H7 (cell line): Measurements from ENCODE around the gene LIMS2. TPM values are rescaled to one million over a fixed set of nuclear protein-coding genes. Genes with fewer than 3 reads are reported as not detected.
A peak's percentile ranks its signal among the peaks of the same experiment; 100 is the strongest.

Source experiments
- DNase-seq: peaks from one replicate; pipeline ENCODE4 v3.0.0; 2012
- H3K27me3 ChIP-seq: 2 replicates; pipeline ENCODE4 v1.6.0; 2011; ENCODE audit warnings: mild to moderate bottlenecking, low read length; ENCODE audit not compliant: control insufficient read depth, insufficient read depth
- H3K36me3 ChIP-seq: replicated peaks from 2 replicates; pipeline ENCODE4 v1.5.1; 2011; ENCODE audit warnings: low read length; ENCODE audit not compliant: control insufficient read depth, insufficient read depth
- H3K4me3 ChIP-seq: 2 replicates; pipeline ENCODE4 v1.5.1; 2011; ENCODE audit warnings: low read depth, mild to moderate bottlenecking, control low read depth, low read length, moderate library complexity; ENCODE audit not compliant: insufficient read depth
- total RNA-seq: library from RNA; depleted of rRNA; stranded (reverse); fragments of >200 nt; shearing (Covaris generic); gene quantifications from 2 replicates; pipeline ENCODE4 v1.2.3, GENCODE V29; 2014

Gene LIMS2
- total RNA-seq, 1 experiment from 2014 or later = 1.4 TPM

DNA sequence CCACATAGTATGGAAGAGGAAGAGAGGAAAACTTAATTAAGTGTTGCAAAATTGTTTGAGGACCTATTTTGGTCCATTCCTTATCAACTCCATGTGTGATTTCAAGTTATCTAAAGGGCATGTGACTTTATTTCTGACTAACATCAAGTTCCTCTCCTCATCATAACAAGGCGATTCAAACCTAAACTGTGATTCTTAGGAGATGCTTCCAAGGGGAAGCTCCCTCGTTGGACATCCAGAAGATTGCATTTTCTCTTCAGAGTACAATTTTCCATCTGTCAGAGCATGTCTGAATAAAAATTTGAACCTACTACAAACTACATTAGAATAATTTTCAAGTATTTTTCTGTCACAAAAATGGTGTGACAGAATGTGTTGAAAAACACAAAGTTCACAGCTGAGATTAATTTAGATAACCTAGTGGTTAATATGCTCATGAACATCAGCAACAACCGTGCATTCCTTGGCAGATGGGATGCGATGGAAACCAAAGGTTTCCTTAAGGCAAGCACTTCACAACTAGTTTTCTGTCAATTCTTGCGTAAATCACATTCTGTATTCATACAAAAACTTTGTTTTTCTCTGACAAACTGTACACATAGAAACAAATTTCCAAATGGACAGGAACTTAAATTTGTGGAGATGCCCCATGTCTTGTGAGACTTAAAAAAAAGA, 30.2 kb upstream of the LIMS2 start:
- Histone ChIP-seq H3K4me3 (no peak overlapping the region), H3K27me3 (no peaks in the 10 kb centered on the region), H3K36me3 (peaks cover 24% of the 10 kb centered on the region)
- DNase-seq = no peak

DNA sequence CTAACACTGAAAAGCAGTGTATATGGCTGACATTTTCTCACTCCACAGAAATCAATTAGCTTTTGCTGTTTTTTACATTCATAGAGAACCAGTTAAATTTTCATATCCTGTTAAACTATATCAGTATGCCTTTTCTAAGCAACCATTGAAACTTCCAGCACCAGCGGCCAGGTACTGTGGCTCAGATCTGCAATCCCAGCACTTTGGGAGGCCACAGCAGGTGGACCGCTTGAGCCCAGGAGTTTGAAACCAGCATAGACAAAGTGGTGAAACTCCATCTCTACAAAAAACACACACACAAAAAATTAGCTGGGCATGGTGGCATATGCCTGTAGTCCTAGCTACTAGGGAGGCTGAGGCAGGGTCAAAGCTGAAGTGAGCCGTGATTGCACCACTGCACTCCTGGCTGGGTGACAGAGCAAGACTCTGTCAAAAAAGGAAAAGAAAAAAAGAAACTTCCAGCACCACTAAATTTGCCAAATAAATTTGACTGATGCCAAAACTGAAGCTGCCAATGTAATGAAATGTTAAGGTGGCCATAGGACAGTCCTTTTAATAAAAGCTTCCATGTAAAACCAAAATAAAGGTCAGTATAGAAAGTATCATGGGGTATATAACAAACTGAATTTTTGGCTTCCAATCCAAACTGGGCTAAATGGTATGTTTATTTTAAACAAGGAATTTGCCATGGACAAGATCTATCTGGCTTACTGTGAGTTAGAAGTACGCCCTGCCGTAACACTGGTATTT, 29.5 kb upstream of the LIMS2 start:
- H3K36me3 ChIP-seq = peaks cover 21% of the 10 kb centered on the region
- H3K4me3 ChIP-seq = no peak overlapping the region
- DNase-seq = no peak
- no peaks in the 10 kb centered on the region for H3K27me3 ChIP-seq

DNA sequence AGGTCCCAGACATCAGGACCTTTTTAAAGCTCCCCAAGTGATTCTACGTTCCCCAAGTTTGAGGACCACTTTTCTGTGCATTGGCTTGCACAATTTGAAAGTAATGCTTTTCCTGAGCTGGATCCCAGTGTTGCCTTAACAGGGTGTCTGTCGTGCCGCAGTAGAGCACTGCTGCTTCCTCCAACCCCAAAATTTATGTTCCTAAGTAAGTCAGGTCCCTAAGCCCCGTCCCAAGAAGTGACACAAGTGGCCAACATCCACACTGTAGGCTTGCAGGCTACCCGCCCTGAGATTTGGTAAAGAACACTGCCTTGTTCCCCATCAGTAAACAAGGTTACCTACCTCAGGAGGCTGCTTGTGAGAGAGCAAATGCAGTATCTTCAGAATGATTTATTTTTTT, 28.0 kb upstream of the LIMS2 start:
- H3K36me3 ChIP-seq = peaks cover 14% of the 10 kb centered on the region
- DNase-seq = no peak
- H3K27me3 ChIP-seq = no peaks in the 10 kb centered on the region
- H3K4me3 ChIP-seq = no peak overlapping the region

DNA sequence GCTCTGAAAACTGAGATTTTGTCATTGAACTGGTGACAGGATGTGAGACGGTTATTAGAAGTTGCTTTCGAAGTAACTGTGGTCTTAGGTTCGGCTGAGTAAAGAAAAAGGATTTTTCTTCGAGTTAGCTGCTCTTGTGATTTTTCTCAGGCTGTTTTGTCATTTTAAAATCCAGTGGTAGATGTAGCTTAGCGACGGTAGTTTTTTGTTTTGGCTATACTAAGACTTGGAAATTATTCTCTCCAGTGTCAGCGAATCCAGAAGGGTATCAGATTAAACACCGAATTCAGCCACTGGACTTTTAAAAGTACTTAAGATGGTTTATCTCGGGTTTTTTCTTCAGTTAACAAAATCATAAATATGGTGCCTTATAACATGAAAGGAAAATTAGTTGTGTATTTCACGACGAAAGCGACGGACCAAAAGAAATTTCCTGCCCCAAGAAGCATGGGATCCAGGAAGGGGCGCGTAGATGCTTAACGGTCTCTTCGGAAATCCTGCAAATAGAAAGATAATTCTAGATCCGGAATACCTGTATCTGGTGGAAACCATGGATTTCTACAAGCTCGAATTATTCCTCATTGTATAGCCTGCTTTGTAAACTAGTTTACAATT, 27.2 kb upstream of the LIMS2 start:
- Histone ChIP-seq H3K36me3 (peaks cover 8% of the 10 kb centered on the region), H3K4me3 (peak overlapping the region; percentile 69), H3K27me3 (no peaks in the 10 kb centered on the region)
- DNase-seq = peak; percentile 39

DNA sequence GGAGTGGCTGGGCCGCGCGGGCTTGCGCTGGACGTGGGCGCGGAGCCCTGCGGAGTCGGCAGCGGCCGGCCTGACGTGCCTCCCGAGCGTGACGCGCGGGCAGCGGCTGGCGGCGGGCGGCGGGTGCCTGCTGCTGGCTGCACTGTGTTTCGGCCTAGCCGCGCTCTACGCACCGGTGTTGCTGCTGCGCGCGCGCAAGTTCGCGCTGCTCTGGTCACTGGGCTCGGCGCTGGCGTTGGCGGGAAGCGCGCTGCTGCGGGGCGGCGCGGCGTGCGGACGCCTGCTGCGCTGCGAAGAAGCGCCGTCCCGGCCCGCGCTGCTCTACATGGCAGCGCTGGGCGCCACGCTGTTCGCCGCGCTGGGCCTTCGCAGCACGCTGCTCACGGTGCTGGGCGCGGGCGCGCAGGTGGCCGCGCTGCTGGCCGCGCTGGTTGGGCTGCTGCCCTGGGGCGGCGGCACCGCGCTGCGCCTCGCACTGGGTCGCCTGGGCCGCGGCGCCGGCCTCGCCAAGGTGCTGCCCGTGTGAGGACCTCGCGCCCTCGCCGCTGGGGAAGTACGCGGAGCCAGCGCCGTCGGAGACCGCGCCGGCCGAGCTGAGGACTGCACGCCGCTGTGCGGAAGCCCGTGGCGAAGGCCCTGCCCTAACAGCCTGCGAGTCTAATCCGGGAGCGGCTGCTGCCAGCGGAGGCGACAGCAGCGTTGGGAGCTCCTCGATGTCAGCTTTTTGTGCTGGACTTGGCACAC, 26.5 kb upstream of the LIMS2 start:
- no peaks in the 10 kb centered on the region for H3K27me3 ChIP-seq
- peak; percentile 90 for DNase-seq
- peaks cover 5% of the 10 kb centered on the region for H3K36me3 ChIP-seq
- H3K4me3 ChIP-seq = peak overlapping the region; percentile 69

DNA sequence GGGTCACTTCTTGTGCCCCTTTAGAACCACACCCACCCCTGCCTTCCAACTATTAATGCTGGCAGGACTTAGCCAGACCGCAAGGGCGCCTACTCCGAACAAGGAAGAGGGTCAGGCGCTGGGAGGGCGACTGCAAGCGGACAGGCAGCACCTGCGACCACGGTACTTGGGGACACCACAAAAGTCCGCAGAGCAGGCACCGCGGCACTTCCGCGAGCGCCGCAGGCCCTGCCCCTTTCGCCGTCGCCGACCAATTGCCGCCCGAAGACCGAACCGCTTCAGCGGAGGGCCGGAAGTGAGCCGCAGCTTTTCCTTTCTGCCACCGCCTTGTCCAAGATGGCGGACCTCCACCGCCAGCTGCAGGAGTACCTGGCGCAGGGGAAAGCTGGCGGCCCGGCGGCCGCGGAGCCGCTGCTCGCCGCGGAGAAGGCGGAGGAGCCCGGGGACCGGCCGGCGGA, 25.9 kb upstream of the LIMS2 start, which contains the start of gene SFT2D3:
TSS of gene SFT2D3 (plus strand) at position 305 of the 458 bp plus-strand sequence. CDS start at position 337, 32 bp downstream.
- H3K36me3 ChIP-seq = peaks cover 2% of the 10 kb centered on the region; the same call in 1 of the 2 replicates
- H3K4me3 ChIP-seq = peak within 1 kb of the TSS; percentile 69
- no peaks in the 10 kb centered on the region for H3K27me3 ChIP-seq
- DNase-seq = peak; percentile 95

DNA sequence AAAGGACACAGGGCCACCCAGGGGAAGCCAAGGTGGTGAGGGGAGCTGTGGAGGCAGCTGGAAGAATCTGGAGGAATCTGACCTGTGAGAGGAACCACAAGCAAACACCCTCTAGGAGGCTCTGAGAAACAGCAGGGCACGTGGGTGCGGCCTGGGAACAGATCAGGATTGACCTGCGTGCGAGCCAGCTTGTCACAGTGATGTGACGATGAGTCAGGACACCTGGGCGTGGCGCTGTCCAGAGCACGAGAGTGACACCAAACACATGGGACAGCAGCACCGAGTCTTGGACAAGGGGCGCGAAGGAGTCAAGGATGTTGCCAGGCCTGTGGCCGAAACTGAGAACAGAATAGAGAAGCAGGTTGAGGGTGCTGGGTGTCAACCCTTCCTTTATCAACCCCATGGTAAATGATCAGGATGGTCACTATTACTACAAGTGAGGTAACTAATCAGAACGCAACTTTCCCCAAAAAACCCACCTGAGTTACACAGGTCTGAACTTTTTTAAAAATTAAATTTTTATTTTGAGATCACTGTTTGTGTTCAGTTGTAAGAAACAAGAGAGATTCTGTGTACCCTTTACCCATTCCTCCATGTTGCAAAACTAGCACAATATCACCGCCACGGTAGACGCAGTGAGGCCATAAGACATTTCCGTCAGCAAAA, 25.3 kb upstream of the LIMS2 start:
- H3K4me3 ChIP-seq = peak overlapping the region; percentile 69
- H3K27me3 ChIP-seq = no peaks in the 10 kb centered on the region
- no peaks in the 10 kb centered on the region for H3K36me3 ChIP-seq
- peak; percentile 74 for DNase-seq

DNA sequence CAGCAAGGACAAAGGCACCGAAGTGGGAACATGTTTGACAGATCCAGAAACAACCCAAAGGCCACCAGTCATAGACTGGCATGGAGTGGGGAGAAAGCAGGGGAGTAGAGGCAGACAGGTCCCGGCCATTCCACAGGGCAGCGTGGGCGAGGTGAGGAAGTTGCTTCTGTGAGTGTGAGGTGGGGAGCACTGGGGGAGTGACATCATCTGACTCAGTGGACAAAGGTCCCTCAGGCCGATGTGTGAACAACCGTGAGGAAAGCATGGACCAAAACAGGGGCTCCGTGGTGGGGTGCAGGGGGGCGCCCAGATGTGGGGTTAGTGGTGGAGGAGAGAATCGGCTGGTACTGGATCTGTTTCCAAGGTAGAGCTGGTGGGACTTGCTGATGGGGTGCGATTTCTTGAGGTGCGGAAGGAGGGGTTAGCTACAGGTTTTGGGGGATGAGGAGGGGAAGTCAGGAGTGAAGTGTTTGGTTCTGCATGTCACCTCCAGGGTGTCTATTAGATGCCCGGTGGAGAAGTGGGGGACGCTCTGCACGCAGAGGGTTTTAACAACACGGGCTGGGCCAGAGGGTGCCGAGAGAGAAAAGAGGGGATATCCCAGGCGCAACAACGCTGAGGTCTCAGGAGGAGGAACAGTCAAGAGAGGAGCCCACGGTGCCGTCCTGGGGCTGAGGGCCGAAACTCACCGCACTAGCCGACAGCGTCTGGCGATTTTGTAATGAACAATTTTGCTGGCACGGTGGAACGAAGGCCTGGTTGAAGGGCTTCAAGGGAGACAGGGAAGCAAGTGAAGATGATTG, 23.4 kb upstream of the LIMS2 start:
- Histone ChIP-seq H3K36me3 (no peaks in the 10 kb centered on the region), H3K4me3 (no peak overlapping the region), H3K27me3 (no peaks in the 10 kb centered on the region)
- DNase-seq = no peak

DNA sequence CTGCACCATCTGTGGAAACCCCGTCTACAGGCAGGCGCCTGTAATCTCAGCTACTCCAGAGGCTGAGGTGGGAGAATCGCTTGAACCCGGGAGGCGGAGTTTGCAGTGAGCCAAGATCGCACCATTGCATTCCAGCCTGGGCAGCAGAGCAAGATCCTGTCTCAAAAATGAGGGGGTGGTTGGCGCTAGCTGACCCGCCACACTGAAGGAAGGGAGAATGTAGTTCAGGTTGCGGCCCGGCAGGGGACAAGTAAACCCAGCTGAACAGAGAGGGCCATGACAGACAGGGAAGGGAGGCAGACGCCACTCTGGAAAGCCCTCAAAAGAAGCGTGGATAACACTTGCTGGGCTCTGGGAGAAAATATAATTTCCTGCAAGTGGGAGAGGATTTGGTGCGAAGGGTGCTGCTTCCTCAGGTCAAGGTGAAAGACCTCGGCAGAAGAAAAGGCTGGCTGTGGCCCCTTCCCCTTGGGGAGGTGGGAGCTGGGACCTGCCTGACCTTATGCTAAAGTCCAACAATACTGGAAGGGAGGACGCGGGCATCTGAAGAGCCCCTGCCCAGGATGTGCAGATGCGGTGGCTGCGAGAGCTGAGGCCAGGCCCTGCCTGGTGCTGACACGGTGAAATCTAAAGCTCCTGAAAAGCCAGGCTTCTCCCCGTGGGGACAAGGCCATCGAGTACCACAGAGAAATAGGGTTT, 22.3 kb upstream of the LIMS2 start:
- Histone ChIP-seq H3K36me3 (no peaks in the 10 kb centered on the region), H3K27me3 (no peaks in the 10 kb centered on the region), H3K4me3 (no peak overlapping the region)
- no peak for DNase-seq

DNA sequence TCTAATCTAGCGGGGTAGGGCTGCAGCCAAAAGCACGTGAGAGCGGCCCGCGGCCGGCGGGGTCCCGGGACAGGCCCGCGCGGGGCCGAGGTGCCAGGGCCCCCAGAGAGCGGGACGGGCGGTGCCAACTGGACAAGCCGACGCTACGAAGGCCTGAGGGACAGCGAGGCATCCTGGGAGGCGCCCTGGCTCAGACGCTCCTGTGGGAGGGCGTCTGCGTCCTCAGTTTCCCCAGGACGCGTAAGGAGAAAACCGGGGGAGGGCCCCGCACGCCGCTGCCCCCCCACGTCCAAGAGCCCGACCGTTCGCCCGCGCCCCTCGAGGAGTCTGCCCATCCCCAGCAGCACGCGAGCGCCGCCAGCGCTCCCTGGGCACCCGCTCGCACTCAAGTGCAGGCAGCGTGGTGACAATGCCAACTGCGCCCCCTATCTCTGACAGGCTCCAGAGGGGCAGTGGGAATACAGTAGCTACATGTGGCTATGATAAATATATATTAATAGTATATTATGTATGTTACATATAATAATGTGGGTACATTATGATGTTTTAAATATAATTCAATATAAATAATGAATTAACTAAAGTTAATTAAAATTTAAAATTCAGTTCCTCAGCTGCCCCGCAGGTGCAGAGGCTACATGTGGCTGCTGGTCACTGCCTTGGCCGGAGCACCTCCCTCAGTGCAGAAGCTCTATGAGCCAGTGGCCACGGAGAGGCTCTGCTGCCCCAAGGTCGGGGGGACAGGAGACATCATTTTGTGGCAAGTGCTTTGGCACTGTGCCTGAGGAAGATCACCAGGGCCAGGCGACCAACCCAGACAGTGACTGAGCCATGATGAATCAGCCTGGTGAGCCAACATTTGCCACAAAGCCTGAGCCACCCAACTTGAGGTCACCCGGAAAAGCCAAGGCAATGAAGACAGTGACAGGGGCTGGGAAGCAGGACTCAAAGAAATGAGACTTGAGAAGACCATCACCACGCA, 20.5 kb upstream of the LIMS2 start:
- Histone ChIP-seq H3K4me3 (no peak overlapping the region; the same call in 1 of the 2 replicates), H3K36me3 (no peaks in the 10 kb centered on the region), H3K27me3 (no peaks in the 10 kb centered on the region)
- DNase-seq = peak; percentile 92

DNA sequence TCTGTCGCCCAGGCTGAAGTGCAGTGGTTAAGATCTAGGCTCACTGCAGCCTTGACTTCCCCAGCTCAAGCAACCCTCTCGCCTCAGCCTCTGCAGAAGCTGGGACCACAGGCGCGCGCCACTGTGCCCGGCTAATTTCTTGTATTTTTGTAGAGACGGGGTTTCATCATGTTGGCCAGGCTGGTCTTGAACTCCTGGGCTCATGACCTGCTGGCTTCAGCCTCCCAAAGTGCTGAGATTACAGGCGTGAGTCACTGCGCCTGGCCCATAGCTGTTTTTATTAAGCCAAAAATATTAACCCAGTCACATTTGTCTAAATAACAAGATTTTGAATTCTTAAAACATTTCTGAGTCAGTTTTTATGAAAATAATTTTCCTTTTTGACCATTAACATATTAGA, 19.7 kb upstream of the LIMS2 start:
- no peaks in the 10 kb centered on the region for H3K36me3 ChIP-seq
- DNase-seq = no peak
- no peak overlapping the region for H3K4me3 ChIP-seq
- H3K27me3 ChIP-seq = no peaks in the 10 kb centered on the region

DNA sequence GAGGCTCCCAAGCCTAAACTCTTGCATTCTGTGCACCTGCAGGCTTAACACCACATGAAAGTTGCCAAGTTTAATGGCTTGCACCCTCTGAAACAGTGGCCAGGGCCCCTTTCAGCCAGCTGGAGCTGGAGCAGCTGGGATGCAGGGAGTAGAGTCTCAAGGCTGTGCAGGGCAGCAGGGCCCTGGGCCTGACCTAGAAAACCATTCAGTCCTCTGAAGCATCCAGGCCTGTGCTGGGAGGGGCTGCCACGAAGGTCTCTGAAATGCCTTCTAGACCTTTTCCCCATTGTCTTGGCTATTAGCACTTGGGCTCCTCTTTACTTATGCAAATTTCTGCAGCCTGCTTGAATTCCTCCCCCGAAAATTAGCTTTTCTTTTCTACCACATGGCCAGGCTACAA, 15.4 kb upstream of the LIMS2 start:
- no peaks in the 10 kb centered on the region for H3K27me3 ChIP-seq
- no peak overlapping the region for H3K4me3 ChIP-seq
- DNase-seq = no peak
- H3K36me3 ChIP-seq = no peaks in the 10 kb centered on the region
